HG02938 (cell line): ENCODE data around the gene SLC6A11.

Source experiments
- ATAC-seq: cut with Tn5 transposase; IDR thresholded peaks from one replicate; pipeline ENCODE4 v1.9.1; 2021; ENCODE audit warnings: mild to moderate bottlenecking, moderate library complexity; ENCODE audit not compliant: unreplicated experiment

The SLC6A11 gene

DNA sequence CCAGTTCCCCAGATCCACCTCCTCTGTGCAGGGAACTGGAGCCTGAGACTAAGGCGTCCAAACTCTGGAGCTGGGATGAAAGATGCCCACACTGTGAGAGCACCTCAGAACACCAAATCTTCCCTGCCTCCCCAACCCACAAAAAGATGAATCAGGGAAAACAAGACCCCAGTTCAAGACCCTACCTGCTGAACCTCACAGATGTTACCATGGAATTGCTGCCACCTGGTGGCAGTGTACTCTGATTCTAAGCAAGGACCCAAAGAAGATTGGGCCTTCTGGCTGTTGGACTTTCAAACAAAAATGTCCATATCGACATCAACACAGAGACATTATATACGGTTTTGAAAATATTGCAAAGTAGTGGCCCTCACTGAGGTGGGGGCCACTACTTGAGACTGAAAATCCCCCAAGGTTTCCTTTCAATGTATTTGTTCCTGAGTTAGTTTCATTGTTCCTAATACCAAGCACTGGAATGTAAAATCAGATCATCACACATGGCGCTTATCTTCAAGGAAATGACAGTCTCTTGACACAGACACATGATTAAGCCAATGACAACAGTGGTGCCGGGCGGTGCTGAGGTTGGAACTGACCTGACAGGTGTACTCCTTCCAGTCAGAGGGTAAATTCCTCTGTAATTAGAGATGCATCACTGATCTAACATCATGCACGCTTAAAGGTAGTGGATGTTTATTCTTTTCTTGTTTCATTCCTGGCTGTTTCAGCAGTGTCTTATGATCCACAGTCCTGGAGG, 67.6 kb downstream of the SLC6A11 start:
- ATAC-seq = no peak

DNA sequence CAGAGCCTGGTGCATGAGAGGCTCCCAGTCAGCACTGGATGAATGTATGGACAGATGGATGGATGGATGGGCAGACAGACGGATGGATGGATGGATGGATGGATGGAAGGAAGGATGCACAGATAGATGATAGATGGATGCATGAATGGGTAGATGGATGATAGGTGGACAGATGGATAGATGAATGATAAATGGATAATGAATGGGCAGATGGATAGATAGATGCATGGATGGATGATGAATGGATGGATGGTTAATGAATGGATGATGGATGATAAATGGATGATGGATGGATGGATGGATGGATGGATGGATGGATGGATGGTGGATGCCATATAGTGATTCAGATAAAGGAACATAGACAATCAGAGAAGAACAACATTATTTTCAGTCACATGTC, 71.0 kb downstream of the SLC6A11 start:
- ATAC-seq = no peak

DNA sequence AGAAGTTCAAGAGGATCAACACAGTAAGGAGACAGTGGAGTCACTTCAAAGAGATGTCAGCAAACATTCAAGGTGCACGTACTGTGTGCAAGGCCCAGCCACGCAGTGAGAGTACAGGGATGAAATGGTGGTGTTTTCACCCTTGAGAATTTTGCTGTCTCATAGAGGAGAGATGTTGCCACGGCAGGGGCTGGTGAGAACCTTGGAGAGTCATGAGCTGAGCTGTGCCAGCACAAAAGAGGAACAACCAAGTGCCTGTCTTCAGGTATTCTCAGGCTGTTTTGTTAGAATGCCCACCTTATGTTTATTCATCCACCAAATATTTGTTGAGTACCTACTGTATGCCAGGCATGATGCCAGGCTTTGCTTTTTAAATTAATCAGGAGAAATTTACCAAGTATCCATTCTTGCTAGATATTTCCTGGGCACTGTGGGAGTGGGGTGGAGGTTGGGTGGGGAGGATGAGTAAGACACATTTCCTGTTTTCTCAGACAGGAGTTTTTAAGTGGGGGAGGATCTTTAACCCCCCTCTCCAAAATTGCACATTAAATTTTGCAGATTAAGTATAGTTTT, 72.6 kb downstream of the SLC6A11 start:
- ATAC-seq = no peak

DNA sequence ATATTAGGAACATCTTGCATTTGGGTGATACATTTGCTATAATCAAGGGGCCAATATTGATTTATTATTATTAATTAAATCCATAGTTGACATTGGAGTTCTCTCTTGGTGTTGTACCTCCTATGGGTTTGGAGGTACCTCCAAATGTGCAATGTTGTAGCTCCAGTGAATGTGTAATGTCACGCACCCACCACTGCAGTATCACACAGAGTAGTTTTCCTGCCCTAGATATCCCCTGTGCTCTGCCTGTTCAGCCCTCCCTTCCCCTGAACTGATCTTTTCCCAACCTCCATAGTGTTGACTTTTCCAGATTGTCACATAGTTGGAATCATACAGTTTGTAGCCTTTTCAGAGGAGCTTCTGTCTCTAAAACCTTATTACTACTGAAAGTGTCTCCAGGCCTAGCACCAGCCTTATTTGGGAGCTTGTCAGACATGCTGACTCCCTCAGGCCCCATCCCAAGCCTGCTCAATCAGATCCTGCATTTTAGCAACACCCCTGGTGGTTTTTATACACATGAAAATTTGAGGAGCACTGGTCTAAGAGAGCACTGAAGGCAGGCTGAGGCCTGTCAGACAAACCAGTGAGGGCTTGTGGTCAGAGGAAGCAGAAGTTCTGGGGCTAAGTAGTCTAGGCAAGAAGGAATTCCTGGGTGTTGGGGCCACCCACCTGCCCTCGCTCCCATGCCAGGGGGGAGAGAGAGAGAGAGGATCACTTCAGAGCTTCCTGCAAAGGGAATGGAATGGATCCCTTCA, 73.4 kb downstream of the SLC6A11 start:
- ATAC-seq = no peak

DNA sequence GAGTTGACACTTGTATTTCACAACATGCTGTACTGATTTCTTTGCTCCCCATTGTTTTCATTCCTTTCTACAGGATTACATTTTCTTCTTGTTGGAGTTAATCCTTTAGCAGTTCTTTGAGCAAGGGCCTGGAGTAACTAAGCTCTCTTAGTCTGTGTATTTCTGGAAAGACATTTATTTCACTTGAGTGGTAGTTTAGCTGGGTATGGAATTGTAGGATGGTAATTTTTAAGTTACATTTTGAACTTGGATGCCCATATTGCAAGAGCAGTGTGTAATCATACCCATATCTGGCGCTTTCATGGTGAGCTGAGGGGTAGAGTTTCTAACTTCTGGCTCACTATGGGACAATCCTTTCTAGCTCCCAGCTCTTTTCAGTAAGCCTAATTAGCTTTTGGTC, 74.6 kb downstream of the SLC6A11 start:
- no peak for ATAC-seq

DNA sequence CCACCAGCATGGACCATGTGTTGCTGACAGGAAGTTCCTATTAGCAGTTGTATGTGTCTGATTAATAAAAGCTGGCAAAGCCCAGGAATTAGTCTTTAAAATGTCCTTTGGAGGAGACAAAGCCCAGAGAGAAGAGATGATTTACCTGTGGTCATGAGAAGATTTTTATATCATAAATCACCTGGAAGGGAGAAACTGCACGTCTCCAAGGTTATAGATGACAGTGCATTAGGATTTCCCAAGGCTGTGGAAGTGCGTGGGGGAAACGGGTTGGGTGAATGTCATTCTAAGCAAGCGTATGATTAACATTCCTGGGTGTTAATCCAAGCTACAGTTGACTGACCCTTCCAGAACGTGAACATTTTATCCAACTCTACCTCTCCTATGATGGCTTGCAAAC, 76.6 kb downstream of the SLC6A11 start:
- no peak for ATAC-seq

DNA sequence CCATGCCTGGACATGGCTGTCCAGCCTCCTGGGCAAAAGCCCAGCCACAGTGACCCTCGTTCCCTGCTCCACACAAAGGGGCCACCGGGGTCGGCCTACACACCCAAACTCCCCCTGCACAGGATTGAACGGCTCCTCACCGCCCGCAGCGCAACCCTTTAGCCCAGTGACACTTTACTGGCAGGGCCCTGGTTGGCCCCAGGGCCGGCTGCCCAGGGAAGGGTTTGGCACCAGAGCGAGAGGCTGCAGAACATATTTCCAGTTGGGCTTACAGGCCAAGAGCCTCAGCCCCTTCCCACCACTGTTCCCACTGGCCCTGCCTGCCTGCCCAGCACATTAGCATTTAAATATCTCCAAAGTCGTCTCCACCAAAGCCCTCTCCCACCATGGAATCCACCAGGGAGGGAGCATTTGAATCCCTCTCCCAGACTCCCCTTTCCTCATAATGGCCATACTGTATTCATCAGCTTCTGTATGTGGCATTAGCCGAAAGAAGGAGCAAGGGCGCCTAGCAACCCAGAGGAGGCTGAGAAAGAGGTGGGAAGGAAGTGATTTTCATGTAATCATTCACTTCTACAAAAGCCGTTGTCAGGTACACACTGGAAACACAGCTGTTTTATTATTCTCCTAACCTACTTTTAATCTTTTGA, 85.4 kb downstream of the SLC6A11 start:
- no peak for ATAC-seq

DNA sequence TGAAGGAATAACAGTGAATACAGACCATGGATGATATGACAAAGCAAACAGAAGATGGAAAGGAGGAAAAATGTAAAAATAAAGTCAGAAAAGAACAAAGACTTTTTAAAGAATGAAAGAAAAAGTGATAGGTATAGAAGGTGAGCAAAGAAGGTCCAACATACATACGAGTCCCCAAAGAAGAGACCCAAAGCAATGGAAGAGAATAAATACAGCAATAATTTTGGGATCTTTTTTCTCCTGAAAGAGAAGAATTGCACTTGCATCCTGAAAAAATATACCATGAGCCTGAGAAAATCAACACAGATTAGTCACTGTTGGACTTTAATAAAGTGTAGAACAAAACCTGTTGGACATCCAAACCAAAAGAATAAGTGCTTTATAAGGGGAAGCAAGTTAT, 91.2 kb downstream of the SLC6A11 start:
- no peak for ATAC-seq

DNA sequence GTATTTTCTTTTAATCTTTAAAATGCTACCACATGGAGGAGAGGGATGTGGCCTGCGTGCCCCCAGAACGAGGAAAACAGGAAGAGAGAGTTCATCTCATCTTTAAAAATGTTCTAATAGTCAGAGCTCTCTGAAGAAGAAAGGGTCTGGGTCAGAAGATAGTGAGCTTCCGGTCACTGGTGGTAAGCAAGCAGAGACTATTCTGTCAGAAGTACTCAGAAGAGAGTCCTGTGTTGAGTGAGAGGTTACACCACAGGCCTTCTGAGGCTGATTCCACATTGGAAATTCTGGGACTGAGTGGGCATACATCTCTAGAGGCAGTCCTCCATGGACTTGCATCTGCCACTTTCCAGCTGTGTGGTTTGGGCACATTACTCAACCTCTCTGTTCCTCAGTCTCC, 94.3 kb downstream of the SLC6A11 start:
- ATAC-seq = no peak

DNA sequence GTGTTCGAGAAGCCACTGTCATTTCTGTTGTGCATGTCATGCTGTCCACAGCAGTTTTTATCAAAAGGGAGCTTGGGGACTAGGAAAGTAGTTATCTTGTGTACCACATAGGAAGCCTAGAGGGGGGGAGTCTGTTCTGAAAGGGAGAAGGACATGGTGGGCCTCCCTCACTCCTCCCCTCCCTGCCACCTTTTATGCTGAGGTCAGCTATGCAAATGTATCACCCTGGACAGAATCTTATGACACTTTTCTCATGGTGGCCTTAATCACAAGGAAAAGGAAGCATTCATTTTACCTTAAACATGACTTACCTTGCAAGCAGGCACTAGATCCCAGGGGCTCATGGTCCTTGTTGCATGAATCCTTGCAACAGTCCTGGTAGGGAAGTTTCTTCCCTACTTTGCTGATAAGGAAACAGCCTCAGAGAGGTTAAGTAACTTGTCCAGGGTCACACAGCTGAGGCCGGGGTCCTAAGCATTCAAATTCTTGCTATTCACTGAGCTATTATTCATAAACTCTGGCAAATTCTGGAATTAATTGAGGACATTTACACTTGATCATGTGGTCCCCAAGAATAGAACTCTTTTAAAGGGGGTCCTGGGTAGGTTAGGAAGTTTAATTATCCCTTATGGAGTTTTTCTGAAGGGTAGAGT, 95.4 kb downstream of the SLC6A11 start:
- ATAC-seq = no peak

DNA sequence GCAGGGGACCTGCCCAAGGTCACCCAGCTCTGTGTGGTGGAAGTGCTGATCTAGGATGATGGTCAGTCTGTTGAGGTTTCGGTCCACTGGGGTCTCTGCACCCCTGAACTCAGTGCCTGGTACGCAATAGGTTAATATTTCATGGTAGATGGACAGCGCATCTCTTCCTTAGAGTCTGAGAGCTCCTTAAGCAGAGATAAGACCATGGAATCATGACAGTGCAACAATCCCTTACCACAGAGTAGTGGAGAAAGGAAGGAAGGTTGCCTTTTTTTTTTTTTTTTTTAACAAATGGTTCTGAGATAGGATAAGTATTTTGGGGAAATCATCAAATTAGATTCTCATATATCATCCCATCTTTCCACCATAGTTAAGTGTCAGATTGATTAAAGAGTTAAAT, 96.8 kb downstream of the SLC6A11 start:
- ATAC-seq = no peak

DNA sequence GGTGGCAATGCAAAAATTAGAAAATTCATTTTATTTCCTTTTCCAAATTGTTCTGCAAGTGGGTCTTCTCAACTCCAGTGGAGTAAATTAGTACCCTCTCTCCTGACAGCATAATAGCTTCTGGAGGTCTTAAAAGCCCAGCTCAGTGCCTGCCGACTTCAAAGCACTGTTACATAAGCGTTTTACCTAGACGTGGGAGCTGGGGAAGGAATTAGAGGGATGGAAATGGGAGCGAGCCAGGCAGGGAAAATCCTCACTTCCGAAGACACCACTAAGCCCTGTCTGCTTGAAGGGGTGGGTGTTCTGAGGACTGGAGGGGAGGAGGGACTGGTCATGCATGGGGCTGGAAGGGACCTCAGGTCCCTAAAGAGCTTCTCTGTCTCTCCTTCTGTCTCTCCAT, 99.3 kb downstream of the SLC6A11 start:
- no peak for ATAC-seq

DNA sequence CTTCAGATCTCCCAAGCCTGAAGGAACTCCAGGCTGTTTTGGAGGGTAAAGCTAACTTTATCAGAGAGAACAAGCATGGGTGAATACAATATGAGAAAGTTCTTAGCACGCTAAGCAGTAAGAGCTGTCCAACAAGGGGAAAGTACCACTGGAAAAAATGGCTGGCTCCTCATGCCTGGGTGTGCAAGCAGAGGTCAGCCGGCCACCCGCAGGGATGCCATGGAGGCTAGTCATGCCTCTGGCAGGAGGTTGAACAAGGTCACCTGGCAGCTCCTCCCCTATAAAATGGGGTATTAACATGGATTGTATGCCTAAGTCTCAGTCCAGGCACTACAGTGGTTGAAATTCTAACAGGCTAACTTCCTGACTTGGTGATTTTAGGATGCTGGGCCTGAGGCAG, 101.1 kb downstream of the SLC6A11 start:
- ATAC-seq = no peak

DNA sequence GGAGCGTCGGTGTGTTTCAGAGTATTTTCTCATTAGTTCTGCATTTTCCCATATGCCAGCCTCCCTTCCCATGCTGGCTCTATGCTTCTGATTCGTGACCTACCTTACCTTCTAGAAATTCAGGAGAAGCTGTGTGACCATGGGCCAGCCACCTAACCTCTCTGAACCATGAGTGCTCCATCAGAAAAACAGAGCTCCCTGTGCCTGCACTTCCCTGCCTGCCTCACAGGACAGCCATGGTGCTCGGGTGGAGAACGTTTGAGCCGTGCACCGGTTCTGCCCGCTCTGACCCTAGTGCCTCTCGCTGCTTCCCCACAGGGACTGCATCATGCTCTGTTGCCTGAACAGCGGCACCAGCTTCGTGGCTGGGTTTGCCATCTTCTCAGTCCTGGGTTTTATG, 102.0 kb downstream of the SLC6A11 start:
- no peak for ATAC-seq

DNA sequence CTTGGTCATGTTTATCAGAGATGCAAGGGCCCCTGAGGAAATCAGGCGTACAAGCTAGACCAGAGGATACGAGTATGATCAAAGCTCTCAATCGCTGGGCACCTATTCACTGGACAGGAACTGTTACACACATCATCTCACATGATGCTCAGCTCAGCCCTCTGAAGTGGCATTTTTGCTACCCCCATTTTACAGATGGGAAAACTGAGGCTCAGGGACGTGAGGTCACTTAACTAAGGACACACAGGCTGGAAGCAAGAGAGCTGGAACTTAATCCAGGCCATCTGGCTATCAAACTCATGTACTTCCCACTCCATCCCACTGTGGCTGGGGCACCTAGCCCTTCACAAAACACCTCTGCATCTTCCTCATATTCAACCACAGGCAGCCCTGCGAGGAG, 103.6 kb downstream of the SLC6A11 start:
- ATAC-seq = no peak

DNA sequence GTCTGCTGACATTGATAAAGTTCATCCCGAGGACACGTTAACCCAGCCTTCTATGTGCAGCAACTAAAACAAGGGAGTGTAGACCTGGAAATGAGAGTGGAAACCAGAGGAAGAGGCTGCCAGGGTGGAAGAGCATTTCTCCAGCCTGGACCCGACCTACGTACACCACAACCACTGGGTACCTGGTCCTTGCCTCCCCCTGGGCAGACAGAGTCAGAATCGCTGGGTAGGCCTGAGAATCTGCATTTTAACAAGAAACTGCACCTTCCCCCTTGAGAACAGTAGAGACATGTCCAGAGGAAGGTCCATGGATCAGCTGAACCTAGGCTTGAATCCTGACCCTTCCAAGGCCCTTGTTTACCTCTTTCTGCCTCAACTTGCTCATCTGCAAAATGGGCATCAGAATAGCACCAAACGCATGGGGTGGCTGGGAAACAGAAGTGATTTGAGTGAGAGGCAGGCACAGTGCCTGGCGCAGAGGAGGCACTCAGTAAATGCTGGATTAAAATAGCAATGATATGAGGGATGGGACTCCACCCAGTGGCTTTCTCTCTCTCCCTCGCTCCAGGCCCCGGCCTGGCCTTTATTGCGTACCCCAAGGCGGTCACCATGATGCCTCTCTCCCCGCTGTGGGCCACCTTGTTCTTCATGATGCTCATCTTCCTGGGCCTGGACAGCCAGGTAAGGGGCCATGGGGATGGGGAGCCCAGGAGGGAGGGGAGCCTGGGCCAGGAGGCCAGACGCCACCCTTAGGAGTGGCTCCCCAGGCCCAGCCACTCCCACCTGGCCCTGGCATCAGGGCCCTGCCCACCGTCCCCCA, 109.6 kb downstream of the SLC6A11 start:
- ATAC-seq = no peak

DNA sequence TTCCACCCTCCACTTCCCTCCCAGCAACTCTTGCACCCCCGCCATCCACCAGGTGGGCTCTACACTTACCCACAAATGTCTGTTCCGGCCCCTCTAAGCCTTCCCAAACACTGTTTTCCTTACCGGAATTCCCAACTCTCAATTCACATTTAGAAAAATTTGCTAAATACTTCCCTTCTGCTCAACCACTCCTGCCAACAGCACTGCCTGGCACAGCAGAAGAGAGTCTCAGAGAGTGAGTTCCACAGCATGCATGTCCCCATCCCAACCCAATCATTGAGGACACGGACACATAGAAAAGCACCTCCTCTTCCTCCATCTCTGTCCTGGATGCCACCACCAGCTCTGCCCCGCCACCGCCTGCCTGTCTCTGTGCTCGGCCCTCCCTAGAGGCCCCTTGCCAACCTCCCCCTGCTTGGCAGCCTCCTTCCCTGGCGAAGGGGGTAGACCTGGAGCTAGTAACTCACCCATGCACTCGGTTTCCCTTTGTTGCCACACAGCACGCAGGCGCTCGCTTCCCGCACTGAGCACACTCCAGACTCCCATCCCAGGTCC, 110.3 kb downstream of the SLC6A11 start:
- no peak for ATAC-seq

DNA sequence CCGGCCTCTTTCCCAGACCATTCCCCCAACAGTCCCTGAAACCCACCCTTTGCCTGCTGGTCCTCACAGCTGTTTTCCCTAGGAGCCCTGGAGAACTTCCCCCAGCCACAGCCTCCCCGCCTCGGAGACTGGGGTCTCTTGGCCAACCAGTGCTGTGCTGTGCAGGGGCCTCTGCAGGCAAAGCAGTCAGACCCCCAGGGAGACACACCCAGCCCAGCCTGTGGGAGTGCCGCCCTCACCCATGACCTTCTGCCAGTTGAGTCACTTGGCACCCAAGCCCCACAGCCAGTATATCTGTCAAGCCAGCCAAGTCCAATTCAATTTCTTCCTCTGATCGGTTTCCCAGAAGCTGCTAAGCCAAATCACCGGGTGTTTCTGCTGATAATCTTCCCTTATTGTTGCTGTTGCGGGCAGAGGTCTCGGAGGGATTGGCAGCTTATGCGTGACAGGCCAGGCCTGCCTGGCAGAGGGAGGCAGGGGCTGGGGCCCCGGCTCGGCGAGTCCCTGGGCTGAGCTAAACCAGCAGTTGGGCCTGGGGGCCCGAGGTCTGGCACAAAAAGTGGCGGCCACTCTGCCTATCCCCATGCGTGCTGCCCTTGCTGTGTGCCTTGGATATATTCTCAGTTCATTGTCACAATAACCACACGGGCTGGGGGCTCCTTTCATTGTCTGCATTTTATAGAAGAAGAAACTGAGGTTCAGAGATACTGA, 110.9 kb downstream of the SLC6A11 start:
- ATAC-seq = no peak

DNA sequence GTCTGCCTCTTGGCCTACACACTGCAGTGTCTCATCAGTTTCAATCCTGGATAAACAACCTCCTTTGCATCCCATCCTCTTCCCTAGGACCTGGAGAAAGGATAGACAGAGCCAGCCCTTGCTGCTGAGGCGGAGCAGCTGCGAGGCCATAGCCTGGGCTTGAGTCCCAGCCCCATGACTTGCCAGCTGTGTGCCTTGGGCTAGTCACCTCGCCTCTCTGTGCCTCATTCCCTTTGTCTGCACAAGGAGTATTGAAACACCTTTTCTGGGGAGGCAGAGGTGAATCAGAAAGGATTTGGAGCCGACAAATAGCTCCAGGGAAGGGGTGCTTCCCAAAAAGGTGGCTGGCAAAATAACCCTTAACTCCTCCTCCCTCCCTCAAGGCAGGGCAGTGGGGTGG, 111.5 kb downstream of the SLC6A11 start:
- ATAC-seq = no peak
